Testis (tissue), 2 donors: ENCODE data around the gene ZNF521.

Experiments
- CTCF ChIP-seq, 3 experiments: fragments of 450-650 bp in 2 of 3; fragments of 200-600 bp in 1 of 3; sonication (generic) in 1 of 3; IDR thresholded peaks; one replicate each; pipeline ENCODE4 v1.5.1; 2016 to 2019; ENCODE audit warnings: antibody characterized with exemption in 3 of 3, mild to moderate bottlenecking in 2 of 3, moderate library complexity in 1 of 3
- POLR2A ChIP-seq: fragments of 450-650 bp; IDR thresholded peaks from one replicate; pipeline ENCODE4 v1.6.1; 2017; ENCODE audit warnings: antibody characterized with exemption, mild to moderate bottlenecking, moderate library complexity

GRCh38 chr18:25062720-25063119, 289.2 kb downstream of the ZNF521 start:
- TF ChIP-seq CTCF (IDR thresholded peaks at IDR 0.05), result no peak
- no peak for TF ChIP-seq POLR2A
